Measurements from ENCODE around the gene MIDN.

The MIDN gene

DNA sequence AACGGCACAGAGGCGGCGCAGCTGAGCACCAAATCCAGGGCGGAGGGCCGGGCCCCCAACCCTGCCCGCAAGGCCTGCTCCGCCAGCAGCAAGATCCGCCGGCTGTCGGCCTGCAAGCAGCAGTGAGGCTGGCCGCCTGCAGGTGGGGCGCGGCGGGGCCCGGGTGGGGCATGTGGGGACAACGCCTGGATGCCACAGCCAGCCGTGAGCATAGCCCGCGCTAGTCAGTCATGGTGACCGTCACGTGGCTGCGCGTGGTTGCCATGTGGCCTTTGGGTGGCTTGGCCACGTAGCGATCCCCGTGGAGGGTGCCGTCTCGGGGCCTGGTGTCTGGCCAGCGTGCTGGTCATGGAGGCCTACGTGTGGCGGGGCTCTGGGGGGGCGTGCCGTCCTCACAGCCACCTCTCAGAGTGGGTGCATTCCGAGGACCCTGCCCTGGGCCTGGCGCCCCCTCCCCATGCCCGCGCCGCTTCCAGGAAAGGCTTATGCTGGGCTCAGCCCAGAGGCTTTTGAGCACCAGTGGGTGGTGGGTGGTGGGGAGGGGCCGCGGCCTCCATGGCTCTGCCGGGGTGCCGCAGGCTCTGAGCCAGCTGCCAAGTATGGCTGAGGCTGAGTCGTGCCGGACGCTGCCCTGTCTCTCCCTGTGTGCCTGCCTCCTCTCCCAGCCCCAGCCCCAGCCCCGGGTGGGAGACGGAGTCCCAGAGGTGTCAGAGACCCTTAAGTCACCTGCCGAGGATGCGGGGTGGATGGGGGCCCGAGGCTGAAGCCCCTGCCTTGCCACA lies 21.7 kb upstream of the MIDN start:
- Histone ChIP-seq H3F3A (ENCODE audit: control insufficient read depth, insufficient read depth) (no peaks in the 10 kb centered on the region), H3K27ac (ENCODE audit: low read depth, low read length) (no peak overlapping the region), H3K79me2 (ENCODE audit: control insufficient read depth, low read length) (no peaks in the 10 kb centered on the region), H3K4me1 (ENCODE audit: control insufficient read depth, low read length) (no peaks in the 10 kb centered on the region), H4K20me1 (ENCODE audit: control insufficient read depth, insufficient read depth, low read depth, low read length) (no peaks in the 10 kb centered on the region), H3K9me3 (ENCODE audit: control insufficient read depth, insufficient read depth, low read length) (no peaks in the 10 kb centered on the region), H3K4me3 (ENCODE audit: low read length) (no peak overlapping the region), H3K27me3 (ENCODE audit: control insufficient read depth, low read length) (no peaks in the 10 kb centered on the region), H3K4me2 (ENCODE audit: low read length) (no peak overlapping the region), H3K36me3 (ENCODE audit: control insufficient read depth, low read length) (peaks cover 45% of the 10 kb centered on the region), H3K9me2 (replicated peaks; ENCODE audit: control insufficient read depth, low read length) (no peaks in the 10 kb centered on the region)
- TF ChIP-seq EZH2phosphoT487 (IDR thresholded peaks at IDR 0.05; ENCODE audit: borderline replicate concordance, low read length) = no peak
- no peak for TF ChIP-seq CTCF (IDR thresholded peaks at IDR 0.05; ENCODE audit: low read depth, low read length, poor library complexity, severe bottlenecking)

- TF ChIP-seq CTCF (IDR thresholded peaks at IDR 0.05; ENCODE audit: low read depth, low read length, poor library complexity, severe bottlenecking) = no peak
- no peak for TF ChIP-seq EZH2phosphoT487 (IDR thresholded peaks at IDR 0.05; ENCODE audit: borderline replicate concordance, low read length)
Measured at GRCh38 chr19:1227304-1228054, 20.9 kb upstream of the MIDN start.

GRCh38 chr19:1228161-1228957 lies 20.0 kb upstream of the MIDN start:
- Histone ChIP-seq H3K27ac (ENCODE audit: low read depth, low read length) (no peak overlapping the region), H3K9me3 (ENCODE audit: control insufficient read depth, insufficient read depth, low read length) (no peaks in the 10 kb centered on the region), H3K79me2 (ENCODE audit: control insufficient read depth, low read length) (no peaks in the 10 kb centered on the region), H3K27me3 (ENCODE audit: control insufficient read depth, low read length) (no peaks in the 10 kb centered on the region), H3K4me1 (ENCODE audit: control insufficient read depth, low read length) (no peaks in the 10 kb centered on the region), H3F3A (ENCODE audit: control insufficient read depth, insufficient read depth) (0 out of 2 replicates have a peak, but pooled peaks cover 6% of the 10 kb centered on the region), H4K20me1 (ENCODE audit: control insufficient read depth, insufficient read depth, low read depth, low read length) (no peaks in the 10 kb centered on the region; the same call in 1 of the 2 replicates), H3K36me3 (ENCODE audit: control insufficient read depth, low read length) (peaks cover 32% of the 10 kb centered on the region), H3K9me2 (replicated peaks; ENCODE audit: control insufficient read depth, low read length) (no peaks in the 10 kb centered on the region), H3K4me3 (ENCODE audit: low read length) (no peak overlapping the region), H3K4me2 (ENCODE audit: low read length) (no peak overlapping the region)
- TF ChIP-seq EZH2phosphoT487 (IDR thresholded peaks at IDR 0.05; ENCODE audit: borderline replicate concordance, low read length) (no peak), CTCF (IDR thresholded peaks at IDR 0.05; ENCODE audit: low read depth, low read length, poor library complexity, severe bottlenecking) (no peak)

More at GRCh38 chr19:1227304-1228054, 20.9 kb upstream of the MIDN start:
- H3K4me3 ChIP-seq (ENCODE audit: low read length) = no peak overlapping the region
- no peaks in the 10 kb centered on the region for H3K4me1 ChIP-seq (ENCODE audit: control insufficient read depth, low read length)
- H3K79me2 ChIP-seq (ENCODE audit: control insufficient read depth, low read length) = no peaks in the 10 kb centered on the region
- no peaks in the 10 kb centered on the region; the same call in 1 of the 2 replicates for H4K20me1 ChIP-seq (ENCODE audit: control insufficient read depth, insufficient read depth, low read depth, low read length)
- 0 out of 2 replicates have a peak, but pooled peaks cover 3% of the 10 kb centered on the region for H3F3A ChIP-seq (ENCODE audit: control insufficient read depth, insufficient read depth)
- no peaks in the 10 kb centered on the region for H3K9me2 ChIP-seq (replicated peaks; ENCODE audit: control insufficient read depth, low read length)
- H3K4me2 ChIP-seq (ENCODE audit: low read length) = no peak overlapping the region
- H3K36me3 ChIP-seq (ENCODE audit: control insufficient read depth, low read length) = peaks cover 40% of the 10 kb centered on the region
- no peak overlapping the region for H3K27ac ChIP-seq (ENCODE audit: low read depth, low read length)
- H3K27me3 ChIP-seq (ENCODE audit: control insufficient read depth, low read length) = no peaks in the 10 kb centered on the region
- H3K9me3 ChIP-seq (ENCODE audit: control insufficient read depth, insufficient read depth, low read length) = no peaks in the 10 kb centered on the region
